ENCODE results near the gene PCBD2. TPM values are rescaled to one million over a fixed set of nuclear protein-coding genes. Genes with fewer than 3 reads are reported as not detected.
"Not testable (repeated sequence)": the region's sequence is repeated elsewhere in the genome, so short reads cannot be mapped to it uniquely, and the experiment has no call there.

The PCBD2 gene
- total RNA-seq (ENCODE audit: low replicate concordance), result 10.4 and 10.5 TPM in 2 replicates
- long read RNA-seq, transcript PCBD2-201 (4 exons, 1,223 nt), result major isoform, 5 of 10 reads
- long read RNA-seq, partial matches to known transcripts, result 0 of 10 reads
- long read RNA-seq, other reads (novel, unspliced or antisense), result 5 of 10 reads

DNA sequence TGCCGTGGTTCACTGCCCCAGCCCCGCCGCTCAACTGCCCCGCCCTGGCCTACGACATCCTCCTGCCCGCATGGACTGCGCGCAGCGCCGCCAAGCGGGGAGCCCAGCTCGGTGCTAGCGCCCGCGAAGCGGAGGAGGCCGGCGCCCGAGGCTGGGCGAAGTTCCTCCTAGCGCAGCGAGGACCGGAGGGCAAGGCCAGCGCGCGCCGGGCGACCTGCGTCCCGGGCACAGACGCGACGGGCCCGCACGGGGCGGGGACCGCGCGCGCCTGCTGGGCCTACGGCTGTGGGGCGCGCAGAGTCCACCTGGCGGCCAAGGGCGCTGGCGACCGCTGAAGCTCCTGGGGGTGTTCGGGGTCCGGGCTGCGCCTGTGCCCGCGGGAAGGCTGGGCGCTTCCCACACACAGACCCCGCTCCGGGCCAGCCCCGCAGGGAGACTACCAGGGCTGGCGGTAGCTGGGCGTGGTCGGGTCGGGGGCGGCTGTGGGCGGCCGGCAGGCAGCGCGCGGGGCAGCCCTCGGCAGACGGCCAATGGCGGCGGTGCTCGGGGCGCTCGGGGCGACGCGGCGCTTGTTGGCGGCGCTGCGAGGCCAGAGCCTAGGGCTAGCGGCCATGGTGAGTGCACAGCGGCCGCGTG, at the start of gene PCBD2:
Gene PCBD2 (plus strand): TSS at position 522 of the 636 bp plus-strand sequence. CDS start 9 bp downstream, at position 531.
- H3K4me3 Mint-ChIP-seq, result peak within 1 kb of the TSS; percentile 98
- no peaks in the 10 kb centered on the region for H3K27me3 Mint-ChIP-seq
- peaks cover 8% of the 10 kb centered on the region for H3K4me1 Mint-ChIP-seq (ENCODE audit: unreplicated experiment)
- H3K36me3 Mint-ChIP-seq, result peaks cover 11% of the 10 kb centered on the region
- peak within 1 kb of the TSS; percentile 99 for H3K27ac Mint-ChIP-seq
- DNase-seq (ENCODE audit: extremely low spot score, unreplicated experiment), result peak; percentile 97
- TF ChIP-seq, protein P1, sequence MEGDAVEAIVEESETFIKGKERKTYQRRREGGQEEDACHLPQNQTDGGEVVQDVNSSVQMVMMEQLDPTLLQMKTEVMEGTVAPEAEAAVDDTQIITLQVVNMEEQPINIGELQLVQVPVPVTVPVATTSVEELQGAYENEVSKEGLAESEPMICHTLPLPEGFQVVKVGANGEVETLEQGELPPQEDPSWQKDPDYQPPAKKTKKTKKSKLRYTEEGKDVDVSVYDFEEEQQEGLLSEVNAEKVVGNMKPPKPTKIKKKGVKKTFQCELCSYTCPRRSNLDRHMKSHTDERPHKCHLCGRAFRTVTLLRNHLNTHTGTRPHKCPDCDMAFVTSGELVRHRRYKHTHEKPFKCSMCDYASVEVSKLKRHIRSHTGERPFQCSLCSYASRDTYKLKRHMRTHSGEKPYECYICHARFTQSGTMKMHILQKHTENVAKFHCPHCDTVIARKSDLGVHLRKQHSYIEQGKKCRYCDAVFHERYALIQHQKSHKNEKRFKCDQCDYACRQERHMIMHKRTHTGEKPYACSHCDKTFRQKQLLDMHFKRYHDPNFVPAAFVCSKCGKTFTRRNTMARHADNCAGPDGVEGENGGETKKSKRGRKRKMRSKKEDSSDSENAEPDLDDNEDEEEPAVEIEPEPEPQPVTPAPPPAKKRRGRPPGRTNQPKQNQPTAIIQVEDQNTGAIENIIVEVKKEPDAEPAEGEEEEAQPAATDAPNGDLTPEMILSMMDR (conservative IDR thresholded peaks at IDR 0.05), result peak; percentile 93
- H3K9me3 Mint-ChIP-seq, result no peaks in the 10 kb centered on the region

DNA sequence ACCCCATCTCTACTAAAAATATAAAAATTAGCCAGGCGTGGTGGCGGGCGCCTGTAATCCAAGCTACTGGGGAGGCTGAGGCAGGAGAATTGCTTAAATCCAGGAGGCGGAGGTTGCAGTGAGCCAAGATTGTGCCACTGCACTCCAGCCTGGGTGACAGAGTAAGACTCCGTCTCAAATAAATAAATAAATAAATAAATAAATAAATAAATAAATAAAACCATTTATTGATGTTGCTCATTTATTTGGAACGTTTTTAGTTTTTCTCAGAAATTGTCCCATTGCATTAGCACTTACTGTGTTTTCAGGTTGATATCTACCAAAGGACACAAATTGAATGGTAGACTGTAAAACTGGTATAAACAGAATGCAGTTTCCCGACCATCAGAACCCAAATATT, 48.5 kb upstream of the PCBD2 start:
- H3K9me3 Mint-ChIP-seq, result not testable (repeated sequence)

DNA sequence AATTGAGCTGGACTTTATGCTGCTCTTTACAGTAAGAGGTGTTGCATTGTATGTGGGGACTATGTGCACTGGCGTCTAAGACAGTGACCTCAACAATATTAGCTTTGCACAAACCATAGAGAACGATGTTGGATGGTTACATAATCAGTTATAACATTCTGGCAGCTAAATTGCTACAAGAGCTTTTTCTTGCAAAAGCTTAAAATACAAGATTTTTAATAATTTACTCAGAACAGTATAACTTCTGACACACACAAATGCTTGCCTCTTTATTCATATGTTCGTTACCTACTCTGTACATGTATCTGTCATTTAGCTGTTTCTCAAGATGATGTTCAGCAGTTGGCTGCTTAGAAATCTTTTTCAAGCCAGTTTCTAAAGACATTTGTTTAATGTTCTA, 47.5 kb upstream of the PCBD2 start:
- H3K27me3 Mint-ChIP-seq, result no peaks in the 10 kb centered on the region
- H3K4me1 Mint-ChIP-seq (ENCODE audit: unreplicated experiment), result no peaks in the 10 kb centered on the region
- H3K9me3 Mint-ChIP-seq, result no peaks in the 10 kb centered on the region
- TF ChIP-seq, protein P1 (conservative IDR thresholded peaks at IDR 0.05), result no peak
- H3K27ac Mint-ChIP-seq, result no peak overlapping the region
- H3K36me3 Mint-ChIP-seq, result peaks cover 25% of the 10 kb centered on the region
- H3K4me3 Mint-ChIP-seq, result no peak overlapping the region
- no peak for DNase-seq (ENCODE audit: extremely low spot score, unreplicated experiment)

More for the DNA sequence above, 48.5 kb upstream of the PCBD2 start:
- H3K4me1 Mint-ChIP-seq (ENCODE audit: unreplicated experiment); H3K4me3 Mint-ChIP-seq; DNase-seq (ENCODE audit: extremely low spot score, unreplicated experiment); H3K27ac Mint-ChIP-seq; H3K27me3 Mint-ChIP-seq: not testable (repeated sequence)
- H3K36me3 Mint-ChIP-seq, result peaks cover 25% of the 10 kb centered on the region

DNA sequence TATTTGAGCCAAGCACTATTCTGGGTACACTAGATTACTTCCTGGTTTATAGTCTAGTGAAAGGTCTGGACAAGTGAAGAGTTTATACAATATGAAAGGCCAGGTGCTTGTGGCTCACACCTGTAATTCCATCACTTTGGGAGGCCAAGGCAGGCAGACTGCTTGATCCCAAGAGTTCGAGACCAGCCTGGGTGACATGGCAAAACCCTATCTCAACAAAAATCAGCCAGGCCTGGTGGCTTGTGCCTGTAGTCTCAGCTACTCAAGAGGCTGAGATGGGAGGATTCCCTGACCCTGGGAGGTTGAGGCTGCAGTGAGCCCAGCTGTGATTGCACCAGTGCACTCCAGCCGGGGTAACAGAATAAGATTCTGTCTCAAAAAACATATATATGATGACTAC, 40.2 kb upstream of the PCBD2 start:
- no peak overlapping the region for H3K4me3 Mint-ChIP-seq
- TF ChIP-seq, protein P1 (conservative IDR thresholded peaks at IDR 0.05), result no peak
- no peaks in the 10 kb centered on the region for H3K27me3 Mint-ChIP-seq
- no peaks in the 10 kb centered on the region for H3K9me3 Mint-ChIP-seq
- H3K36me3 Mint-ChIP-seq, result peaks cover 7% of the 10 kb centered on the region
- DNase-seq (ENCODE audit: extremely low spot score, unreplicated experiment), result no peak
- no peak overlapping the region for H3K27ac Mint-ChIP-seq
- H3K4me1 Mint-ChIP-seq (ENCODE audit: unreplicated experiment), result no peaks in the 10 kb centered on the region

DNA sequence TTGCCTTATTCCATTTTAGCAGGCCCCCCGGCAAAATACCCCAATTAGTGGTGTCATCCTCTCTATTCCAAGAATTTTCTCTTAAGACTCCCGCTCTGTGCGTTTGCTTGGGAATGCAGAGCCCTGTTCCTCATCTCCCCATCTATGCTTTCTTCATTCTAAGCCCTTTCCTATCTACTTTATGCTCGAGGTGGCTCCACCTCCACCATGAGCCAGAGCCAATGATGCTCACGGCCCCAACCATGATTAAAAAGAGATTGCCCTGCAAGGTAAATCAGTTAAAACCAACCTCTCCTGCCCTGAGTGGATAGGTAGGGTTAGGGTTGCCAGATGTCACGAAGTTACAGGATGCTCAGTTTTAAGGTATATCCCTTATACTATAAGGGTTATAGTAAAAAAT, 31.4 kb upstream of the PCBD2 start:
- TF ChIP-seq, protein P1 (conservative IDR thresholded peaks at IDR 0.05), result no peak
- no peaks in the 10 kb centered on the region for H3K9me3 Mint-ChIP-seq
- peak overlapping the region; percentile 97 for H3K4me3 Mint-ChIP-seq
- H3K27ac Mint-ChIP-seq, result peak overlapping the region; percentile 89
- no peaks in the 10 kb centered on the region for H3K27me3 Mint-ChIP-seq
- peaks cover 16% of the 10 kb centered on the region for H3K4me1 Mint-ChIP-seq (ENCODE audit: unreplicated experiment)
- H3K36me3 Mint-ChIP-seq, result peaks cover 8% of the 10 kb centered on the region
- no peak for DNase-seq (ENCODE audit: extremely low spot score, unreplicated experiment)

DNA sequence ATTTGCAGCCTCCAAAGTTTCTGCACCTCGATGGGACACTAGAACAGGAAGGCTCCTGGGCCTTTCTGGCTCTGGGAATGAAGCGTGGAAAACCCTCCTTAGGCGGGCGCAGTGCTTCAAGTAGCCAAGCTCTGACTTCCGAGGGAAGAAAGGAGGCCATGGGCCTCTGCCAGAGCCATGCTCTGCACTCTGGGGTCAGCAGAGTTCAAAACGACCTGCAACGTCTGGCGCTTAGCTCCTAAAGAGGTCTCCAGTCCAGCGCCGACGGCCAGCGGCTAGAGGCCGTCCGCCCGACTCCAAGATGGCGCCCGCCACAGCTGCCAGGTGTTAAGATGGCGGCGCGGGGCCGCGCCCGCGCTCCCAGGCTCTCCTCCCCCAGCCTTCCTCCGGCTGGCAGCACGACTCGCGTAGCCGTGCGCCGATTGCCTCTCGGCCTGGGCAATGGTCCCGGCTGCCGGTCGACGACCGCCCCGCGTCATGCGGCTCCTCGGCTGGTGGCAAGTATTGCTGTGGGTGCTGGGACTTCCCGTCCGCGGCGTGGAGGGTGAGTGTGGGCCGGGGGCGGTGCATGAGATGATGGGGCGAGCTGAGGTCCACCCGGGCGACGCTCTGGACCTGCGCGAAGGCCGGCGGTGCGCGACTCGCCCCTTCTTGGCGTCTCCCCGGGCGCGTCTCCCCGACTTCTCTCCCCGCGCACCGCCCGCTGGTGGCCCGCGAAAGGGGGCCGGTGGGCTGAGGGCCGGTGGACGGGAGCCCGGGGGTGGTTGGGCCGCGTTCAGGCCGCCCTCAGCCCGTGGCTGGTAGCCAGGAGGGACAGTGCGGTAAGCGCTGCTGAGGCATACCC, 30.7 kb upstream of the PCBD2 start, which contains the start of gene TXNDC15:
Gene TXNDC15 (plus strand): TSS at position 385 of the 844 bp plus-strand sequence. CDS start 57 bp downstream, at position 442.
- TF ChIP-seq, protein P1 (conservative IDR thresholded peaks at IDR 0.05), result no peak
- H3K27me3 Mint-ChIP-seq, result no peaks in the 10 kb centered on the region
- peak within 1 kb of the TSS; percentile 89 for H3K27ac Mint-ChIP-seq
- peaks cover 20% of the 10 kb centered on the region for H3K4me1 Mint-ChIP-seq (ENCODE audit: unreplicated experiment)
- peak within 1 kb of the TSS; percentile 97 for H3K4me3 Mint-ChIP-seq
- H3K36me3 Mint-ChIP-seq, result peaks cover 8% of the 10 kb centered on the region
- H3K9me3 Mint-ChIP-seq, result no peaks in the 10 kb centered on the region
- DNase-seq (ENCODE audit: extremely low spot score, unreplicated experiment), result peak; percentile 90
